RPMI7951 (cell line): Measurements from ENCODE around the gene BCL2A1. TPM values are rescaled to one million over a fixed set of nuclear protein-coding genes. Genes with fewer than 3 reads are reported as not detected.
"Not testable (repeated sequence)": the region's sequence is repeated elsewhere in the genome, so short reads cannot be mapped to it uniquely, and the experiment has no call there.

Experiments used
- DNase-seq: peaks from one replicate; pipeline ENCODE4 v3.0.0-alpha.2; 2012; ENCODE audit warnings: low read depth
- total RNA-seq: library from RNA; depleted of rRNA; stranded (reverse); fragments of >200 nt; shearing (Covaris generic); gene quantifications from 2 replicates; pipeline ENCODE4 v1.2.3, GENCODE V29; 2014

Gene BCL2A1
- total RNA-seq, 1 experiment from 2014 or later: 3.0 TPM

GRCh38 chr15:79960502-79961212 is 10.3 kb downstream of the BCL2A1 start:
- DNase-seq: no peak

- no peak for DNase-seq
These were observed 13.3 kb downstream of the BCL2A1 start for GRCh38 chr15:79957741-79958140.

GRCh38 chr15:79956354-79956939 is 14.5 kb downstream of the BCL2A1 start:
- no peak for DNase-seq

- no peak for DNase-seq
These were observed 16.3 kb downstream of the BCL2A1 start for GRCh38 chr15:79954661-79955060.

- no peak for DNase-seq
These were observed 17.0 kb downstream of the BCL2A1 start for GRCh38 chr15:79953951-79954444.

- DNase-seq: no peak
These were observed 18.7 kb downstream of the BCL2A1 start for GRCh38 chr15:79952329-79952728.

- no peak for DNase-seq
These were observed 20.7 kb downstream of the BCL2A1 start for GRCh38 chr15:79950247-79950646.

GRCh38 chr15:79948761-79949160 is 22.2 kb downstream of the BCL2A1 start:
- no peak for DNase-seq

- DNase-seq: no peak
These were observed 22.8 kb downstream of the BCL2A1 start for GRCh38 chr15:79948095-79948695.

GRCh38 chr15:79947009-79947408 is 24.0 kb downstream of the BCL2A1 start:
- no peak for DNase-seq

GRCh38 chr15:79944622-79945021 is 26.4 kb downstream of the BCL2A1 start:
- DNase-seq: no peak

GRCh38 chr15:79943820-79944219 is 27.2 kb downstream of the BCL2A1 start:
- no peak for DNase-seq

GRCh38 chr15:79942741-79943481 is 28.1 kb downstream of the BCL2A1 start:
- DNase-seq: no peak

GRCh38 chr15:79939399-79939798 is 31.6 kb downstream of the BCL2A1 start:
- no peak for DNase-seq

GRCh38 chr15:79938143-79938542 is 32.9 kb downstream of the BCL2A1 start:
- DNase-seq: no peak

- DNase-seq: not testable (repeated sequence)
These were observed 35.3 kb downstream of the BCL2A1 start for GRCh38 chr15:79935556-79936201.

- DNase-seq: no peak
These were observed 37.8 kb downstream of the BCL2A1 start for GRCh38 chr15:79933231-79933630.

- no peak for DNase-seq
These were observed 38.5 kb downstream of the BCL2A1 start for GRCh38 chr15:79932447-79932846.

- no peak for DNase-seq
These were observed 40.5 kb downstream of the BCL2A1 start for GRCh38 chr15:79930516-79930915.

GRCh38 chr15:79929412-79929811 is 41.6 kb downstream of the BCL2A1 start:
- no peak for DNase-seq

- not testable (repeated sequence) for DNase-seq
These were observed 44.9 kb downstream of the BCL2A1 start for GRCh38 chr15:79926116-79926515.

GRCh38 chr15:79924379-79924778 is 46.6 kb downstream of the BCL2A1 start:
- no peak for DNase-seq
